ENCODE measurements around the gene CYTL1. TPM values are rescaled to one million over a fixed set of nuclear protein-coding genes. Genes with fewer than 3 reads are reported as not detected.

The CYTL1 gene
- total RNA-seq, 1 experiment from 2014 or later, result 3.2 TPM

DNA sequence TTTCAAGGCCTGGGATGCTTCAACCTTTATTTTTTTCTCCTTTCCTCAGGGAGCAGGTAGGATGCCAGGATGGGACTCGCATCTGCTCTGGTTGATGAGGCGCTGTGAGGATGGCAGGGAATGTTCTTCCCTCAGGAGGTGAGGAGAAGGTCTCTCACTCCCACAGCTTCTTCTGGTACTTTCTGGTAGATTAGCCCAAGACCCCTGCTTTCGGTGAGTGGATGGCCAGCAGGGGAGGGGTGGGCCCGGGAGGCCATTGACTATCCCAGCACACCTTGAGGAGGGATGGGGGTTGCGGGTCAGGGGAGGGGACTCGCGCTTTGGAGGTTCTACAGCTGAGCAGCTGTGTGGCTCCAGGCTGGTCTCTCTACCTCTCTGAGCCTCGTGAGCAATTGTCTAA is 14.8 kb downstream of the CYTL1 start:
- no peak for TF ChIP-seq FOXP1 (CRISPR knock-in tag; IDR thresholded peaks at IDR 0.05; ENCODE audit: borderline replicate concordance)
- no peak for TF ChIP-seq NR2C2 (CRISPR knock-in tag; IDR thresholded peaks at IDR 0.05)
- no peak for TF ChIP-seq NR3C1 (CRISPR knock-in tag; conservative IDR thresholded peaks at IDR 0.05; ENCODE audit: low read depth)
- TF ChIP-seq, protein P1, sequence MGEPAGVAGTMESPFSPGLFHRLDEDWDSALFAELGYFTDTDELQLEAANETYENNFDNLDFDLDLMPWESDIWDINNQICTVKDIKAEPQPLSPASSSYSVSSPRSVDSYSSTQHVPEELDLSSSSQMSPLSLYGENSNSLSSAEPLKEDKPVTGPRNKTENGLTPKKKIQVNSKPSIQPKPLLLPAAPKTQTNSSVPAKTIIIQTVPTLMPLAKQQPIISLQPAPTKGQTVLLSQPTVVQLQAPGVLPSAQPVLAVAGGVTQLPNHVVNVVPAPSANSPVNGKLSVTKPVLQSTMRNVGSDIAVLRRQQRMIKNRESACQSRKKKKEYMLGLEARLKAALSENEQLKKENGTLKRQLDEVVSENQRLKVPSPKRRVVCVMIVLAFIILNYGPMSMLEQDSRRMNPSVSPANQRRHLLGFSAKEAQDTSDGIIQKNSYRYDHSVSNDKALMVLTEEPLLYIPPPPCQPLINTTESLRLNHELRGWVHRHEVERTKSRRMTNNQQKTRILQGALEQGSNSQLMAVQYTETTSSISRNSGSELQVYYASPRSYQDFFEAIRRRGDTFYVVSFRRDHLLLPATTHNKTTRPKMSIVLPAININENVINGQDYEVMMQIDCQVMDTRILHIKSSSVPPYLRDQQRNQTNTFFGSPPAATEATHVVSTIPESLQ (CRISPR knock-in tag; IDR thresholded peaks at IDR 0.05), result no peak
- TF ChIP-seq, protein P2, sequence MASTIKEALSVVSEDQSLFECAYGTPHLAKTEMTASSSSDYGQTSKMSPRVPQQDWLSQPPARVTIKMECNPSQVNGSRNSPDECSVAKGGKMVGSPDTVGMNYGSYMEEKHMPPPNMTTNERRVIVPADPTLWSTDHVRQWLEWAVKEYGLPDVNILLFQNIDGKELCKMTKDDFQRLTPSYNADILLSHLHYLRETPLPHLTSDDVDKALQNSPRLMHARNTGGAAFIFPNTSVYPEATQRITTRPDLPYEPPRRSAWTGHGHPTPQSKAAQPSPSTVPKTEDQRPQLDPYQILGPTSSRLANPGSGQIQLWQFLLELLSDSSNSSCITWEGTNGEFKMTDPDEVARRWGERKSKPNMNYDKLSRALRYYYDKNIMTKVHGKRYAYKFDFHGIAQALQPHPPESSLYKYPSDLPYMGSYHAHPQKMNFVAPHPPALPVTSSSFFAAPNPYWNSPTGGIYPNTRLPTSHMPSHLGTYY (CRISPR knock-in tag; IDR thresholded peaks at IDR 0.05), result no peak
- no peak for TF ChIP-seq IRF2 (CRISPR knock-in tag; IDR thresholded peaks at IDR 0.05; ENCODE audit: borderline replicate concordance, low read depth)
- TF ChIP-seq CREM (CRISPR knock-in tag; IDR thresholded peaks at IDR 0.05), result no peak
- no peak for TF ChIP-seq ESRRA (CRISPR knock-in tag; IDR thresholded peaks at IDR 0.05; ENCODE audit: borderline replicate concordance)
- TF ChIP-seq, protein P3, sequence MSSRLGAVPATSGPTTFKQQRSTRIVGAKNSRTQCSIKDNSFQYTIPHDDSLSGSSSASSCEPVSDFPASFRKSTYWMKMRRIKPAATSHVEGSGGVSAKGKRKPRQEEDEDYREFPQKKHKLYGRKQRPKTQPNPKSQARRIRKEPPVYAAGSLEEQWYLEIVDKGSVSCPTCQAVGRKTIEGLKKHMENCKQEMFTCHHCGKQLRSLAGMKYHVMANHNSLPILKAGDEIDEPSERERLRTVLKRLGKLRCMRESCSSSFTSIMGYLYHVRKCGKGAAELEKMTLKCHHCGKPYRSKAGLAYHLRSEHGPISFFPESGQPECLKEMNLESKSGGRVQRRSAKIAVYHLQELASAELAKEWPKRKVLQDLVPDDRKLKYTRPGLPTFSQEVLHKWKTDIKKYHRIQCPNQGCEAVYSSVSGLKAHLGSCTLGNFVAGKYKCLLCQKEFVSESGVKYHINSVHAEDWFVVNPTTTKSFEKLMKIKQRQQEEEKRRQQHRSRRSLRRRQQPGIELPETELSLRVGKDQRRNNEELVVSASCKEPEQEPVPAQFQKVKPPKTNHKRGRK (CRISPR knock-in tag; IDR thresholded peaks at IDR 0.05; ENCODE audit: borderline replicate concordance), result no peak
- TF ChIP-seq TEAD4 (CRISPR knock-in tag; IDR thresholded peaks at IDR 0.05), result no peak
- TF ChIP-seq, protein P4, sequence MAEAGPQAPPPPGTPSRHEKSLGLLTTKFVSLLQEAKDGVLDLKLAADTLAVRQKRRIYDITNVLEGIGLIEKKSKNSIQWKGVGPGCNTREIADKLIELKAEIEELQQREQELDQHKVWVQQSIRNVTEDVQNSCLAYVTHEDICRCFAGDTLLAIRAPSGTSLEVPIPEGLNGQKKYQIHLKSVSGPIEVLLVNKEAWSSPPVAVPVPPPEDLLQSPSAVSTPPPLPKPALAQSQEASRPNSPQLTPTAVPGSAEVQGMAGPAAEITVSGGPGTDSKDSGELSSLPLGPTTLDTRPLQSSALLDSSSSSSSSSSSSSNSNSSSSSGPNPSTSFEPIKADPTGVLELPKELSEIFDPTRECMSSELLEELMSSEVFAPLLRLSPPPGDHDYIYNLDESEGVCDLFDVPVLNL (CRISPR knock-in tag; IDR thresholded peaks at IDR 0.05; ENCODE audit: borderline replicate concordance, low read depth), result no peak
- no peak for TF ChIP-seq ZNF423 (CRISPR knock-in tag; IDR thresholded peaks at IDR 0.05)
- TF ChIP-seq JUN (CRISPR knock-in tag; IDR thresholded peaks at IDR 0.05), result no peak
- TF ChIP-seq SMAD3 (CRISPR knock-in tag; IDR thresholded peaks at IDR 0.05; ENCODE audit: borderline replicate concordance), result no peak
- no peak for TF ChIP-seq NR1H2 (CRISPR knock-in tag; IDR thresholded peaks at IDR 0.05)
- no peak for TF ChIP-seq SMAD4 (CRISPR knock-in tag; IDR thresholded peaks at IDR 0.05)
- DNase-seq (ENCODE audit: low spot score) (no peak), ATAC-seq (no peak)
- no peaks in the 10 kb centered on the region for H3K9me3 Mint-ChIP-seq
- CTCF ChIA-PET, result no interaction called here
- no peaks in the 10 kb centered on the region for H3K4me1 Mint-ChIP-seq
- peaks cover 9% of the 10 kb centered on the region for H3K27me3 Mint-ChIP-seq (ENCODE audit: low read depth)
- no peaks in the 10 kb centered on the region for H3K36me3 Mint-ChIP-seq
- POLR2A ChIA-PET, result no interaction called here
- H3K27ac Mint-ChIP-seq, result no peak overlapping the region
- H3K4me3 Mint-ChIP-seq, result no peak overlapping the region

DNA sequence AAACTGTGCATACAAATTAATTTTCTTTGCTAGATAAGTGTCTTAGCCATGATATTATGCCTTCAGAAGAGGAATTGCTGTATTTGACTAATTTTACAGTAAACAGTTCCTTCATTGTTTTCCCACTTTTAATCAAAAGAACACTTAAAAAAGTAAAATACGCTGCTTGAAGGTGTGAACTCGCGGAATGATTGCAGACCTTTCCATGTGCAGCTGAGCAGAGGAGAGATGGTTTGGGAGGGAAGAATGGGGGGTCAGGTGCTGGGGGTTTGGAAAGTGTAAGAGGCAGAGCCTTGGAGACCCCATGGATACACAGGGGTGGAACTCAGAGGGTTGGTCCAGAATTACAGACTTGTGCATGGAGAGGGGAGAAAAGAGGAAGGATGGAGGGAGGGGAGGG is 15.3 kb downstream of the CYTL1 start:
- no peak overlapping the region for H3K27ac Mint-ChIP-seq
- ChIA-PET CTCF (no interaction called here), POLR2A (no interaction called here)
- ATAC-seq (no peak), DNase-seq (ENCODE audit: low spot score) (no peak)
- H3K9me3 Mint-ChIP-seq, result no peaks in the 10 kb centered on the region
- peaks cover 12% of the 10 kb centered on the region for H3K27me3 Mint-ChIP-seq (ENCODE audit: low read depth)
- H3K36me3 Mint-ChIP-seq, result no peaks in the 10 kb centered on the region
- TF ChIP-seq, protein P5, sequence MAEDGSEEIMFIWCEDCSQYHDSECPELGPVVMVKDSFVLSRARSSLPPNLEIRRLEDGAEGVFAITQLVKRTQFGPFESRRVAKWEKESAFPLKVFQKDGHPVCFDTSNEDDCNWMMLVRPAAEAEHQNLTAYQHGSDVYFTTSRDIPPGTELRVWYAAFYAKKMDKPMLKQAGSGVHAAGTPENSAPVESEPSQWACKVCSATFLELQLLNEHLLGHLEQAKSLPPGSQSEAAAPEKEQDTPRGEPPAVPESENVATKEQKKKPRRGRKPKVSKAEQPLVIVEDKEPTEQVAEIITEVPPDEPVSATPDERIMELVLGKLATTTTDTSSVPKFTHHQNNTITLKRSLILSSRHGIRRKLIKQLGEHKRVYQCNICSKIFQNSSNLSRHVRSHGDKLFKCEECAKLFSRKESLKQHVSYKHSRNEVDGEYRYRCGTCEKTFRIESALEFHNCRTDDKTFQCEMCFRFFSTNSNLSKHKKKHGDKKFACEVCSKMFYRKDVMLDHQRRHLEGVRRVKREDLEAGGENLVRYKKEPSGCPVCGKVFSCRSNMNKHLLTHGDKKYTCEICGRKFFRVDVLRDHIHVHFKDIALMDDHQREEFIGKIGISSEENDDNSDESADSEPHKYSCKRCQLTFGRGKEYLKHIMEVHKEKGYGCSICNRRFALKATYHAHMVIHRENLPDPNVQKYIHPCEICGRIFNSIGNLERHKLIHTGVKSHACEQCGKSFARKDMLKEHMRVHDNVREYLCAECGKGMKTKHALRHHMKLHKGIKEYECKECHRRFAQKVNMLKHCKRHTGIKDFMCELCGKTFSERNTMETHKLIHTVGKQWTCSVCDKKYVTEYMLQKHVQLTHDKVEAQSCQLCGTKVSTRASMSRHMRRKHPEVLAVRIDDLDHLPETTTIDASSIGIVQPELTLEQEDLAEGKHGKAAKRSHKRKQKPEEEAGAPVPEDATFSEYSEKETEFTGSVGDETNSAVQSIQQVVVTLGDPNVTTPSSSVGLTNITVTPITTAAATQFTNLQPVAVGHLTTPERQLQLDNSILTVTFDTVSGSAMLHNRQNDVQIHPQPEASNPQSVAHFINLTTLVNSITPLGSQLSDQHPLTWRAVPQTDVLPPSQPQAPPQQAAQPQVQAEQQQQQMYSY (CRISPR knock-in tag; IDR thresholded peaks at IDR 0.05), result no peak
- TF ChIP-seq KAT7 (CRISPR knock-in tag; IDR thresholded peaks at IDR 0.05; ENCODE audit: borderline replicate concordance) (no peak), FOXP1 (CRISPR knock-in tag; IDR thresholded peaks at IDR 0.05; ENCODE audit: borderline replicate concordance) (no peak)
- TF ChIP-seq, protein P6, sequence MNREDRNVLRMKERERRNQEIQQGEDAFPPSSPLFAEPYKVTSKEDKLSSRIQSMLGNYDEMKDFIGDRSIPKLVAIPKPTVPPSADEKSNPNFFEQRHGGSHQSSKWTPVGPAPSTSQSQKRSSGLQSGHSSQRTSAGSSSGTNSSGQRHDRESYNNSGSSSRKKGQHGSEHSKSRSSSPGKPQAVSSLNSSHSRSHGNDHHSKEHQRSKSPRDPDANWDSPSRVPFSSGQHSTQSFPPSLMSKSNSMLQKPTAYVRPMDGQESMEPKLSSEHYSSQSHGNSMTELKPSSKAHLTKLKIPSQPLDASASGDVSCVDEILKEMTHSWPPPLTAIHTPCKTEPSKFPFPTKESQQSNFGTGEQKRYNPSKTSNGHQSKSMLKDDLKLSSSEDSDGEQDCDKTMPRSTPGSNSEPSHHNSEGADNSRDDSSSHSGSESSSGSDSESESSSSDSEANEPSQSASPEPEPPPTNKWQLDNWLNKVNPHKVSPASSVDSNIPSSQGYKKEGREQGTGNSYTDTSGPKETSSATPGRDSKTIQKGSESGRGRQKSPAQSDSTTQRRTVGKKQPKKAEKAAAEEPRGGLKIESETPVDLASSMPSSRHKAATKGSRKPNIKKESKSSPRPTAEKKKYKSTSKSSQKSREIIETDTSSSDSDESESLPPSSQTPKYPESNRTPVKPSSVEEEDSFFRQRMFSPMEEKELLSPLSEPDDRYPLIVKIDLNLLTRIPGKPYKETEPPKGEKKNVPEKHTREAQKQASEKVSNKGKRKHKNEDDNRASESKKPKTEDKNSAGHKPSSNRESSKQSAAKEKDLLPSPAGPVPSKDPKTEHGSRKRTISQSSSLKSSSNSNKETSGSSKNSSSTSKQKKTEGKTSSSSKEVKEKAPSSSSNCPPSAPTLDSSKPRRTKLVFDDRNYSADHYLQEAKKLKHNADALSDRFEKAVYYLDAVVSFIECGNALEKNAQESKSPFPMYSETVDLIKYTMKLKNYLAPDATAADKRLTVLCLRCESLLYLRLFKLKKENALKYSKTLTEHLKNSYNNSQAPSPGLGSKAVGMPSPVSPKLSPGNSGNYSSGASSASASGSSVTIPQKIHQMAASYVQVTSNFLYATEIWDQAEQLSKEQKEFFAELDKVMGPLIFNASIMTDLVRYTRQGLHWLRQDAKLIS (CRISPR knock-in tag; IDR thresholded peaks at IDR 0.05; ENCODE audit: borderline replicate concordance), result no peak
- H3K4me1 Mint-ChIP-seq, result no peaks in the 10 kb centered on the region
- H3K4me3 Mint-ChIP-seq, result no peak overlapping the region

All from WTC11 (cell line).